Amygdala (tissue), 56 donors: ENCODE results near the gene FGF14.
A peak's percentile ranks its signal among the peaks of the same experiment; 100 is the strongest.

Experiments
- DNase-seq, 56 donors: peaks; one replicate each; lab custom pipeline; 2025; lab: John Stamatoyannopoulos, UW

Gene FGF14

GRCh38 chr13:102401766-102402165 lies at the start of gene FGF14:
Gene FGF14, minus strand, starts transcription at chr13:102402048.
- no peak for DNase-seq

DNA sequence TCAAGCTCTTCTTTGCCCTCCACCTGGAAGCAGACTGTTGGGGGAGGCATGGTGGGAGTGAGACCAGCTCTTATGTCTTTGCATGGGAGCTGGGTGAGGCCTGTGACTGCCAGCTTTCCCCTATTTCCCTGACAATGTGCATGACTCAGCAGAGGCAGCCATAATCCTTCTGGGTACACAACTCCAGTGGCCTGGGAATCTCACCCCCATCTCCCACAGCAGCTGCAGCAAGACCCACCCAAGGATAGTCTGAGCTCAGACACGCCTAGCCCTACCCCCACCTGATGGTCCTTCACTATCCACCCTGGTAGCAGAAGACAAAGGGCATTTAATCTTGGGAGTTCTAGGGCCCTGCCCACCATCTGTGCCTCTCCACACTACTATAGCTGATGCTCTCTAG lies 41.4 kb upstream of the FGF14 start:
- DNase-seq = no peak

- no peak for DNase-seq
Observed at GRCh38 chr13:102441085-102441484, 39.2 kb upstream of the FGF14 start.

DNA sequence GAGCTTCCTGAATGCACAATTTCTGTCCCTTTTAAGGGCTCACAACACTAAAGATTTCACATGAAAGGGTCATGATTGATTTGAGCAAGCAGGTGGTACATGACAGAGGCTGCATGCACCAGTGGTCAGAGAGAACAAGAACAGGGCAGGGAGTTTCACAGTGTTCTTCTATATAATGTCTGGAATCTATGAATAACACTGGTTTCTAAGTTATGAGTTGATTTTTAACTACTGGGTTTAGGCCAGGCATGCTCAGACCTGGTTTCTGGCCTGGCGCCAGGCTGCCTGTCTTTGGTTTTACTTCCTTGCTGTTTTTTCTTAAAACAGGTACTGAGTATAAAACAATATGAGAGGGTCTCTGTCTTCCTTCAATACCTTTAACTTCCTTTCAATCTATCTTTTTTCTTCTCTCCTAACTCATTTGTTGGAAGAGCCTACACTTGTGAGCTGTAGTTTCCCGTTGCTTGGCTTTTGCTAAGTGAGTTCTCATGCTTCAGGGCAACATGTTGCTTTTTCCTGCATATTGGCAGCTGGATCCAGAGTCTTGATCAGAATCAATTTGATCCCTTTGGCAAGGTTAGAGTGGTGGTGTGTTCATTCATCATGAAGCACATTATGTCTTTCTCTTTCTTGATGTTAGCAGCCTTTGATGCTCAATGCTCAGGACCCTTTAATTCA lies 38.5 kb upstream of the FGF14 start:
- DNase-seq = no peak

DNA sequence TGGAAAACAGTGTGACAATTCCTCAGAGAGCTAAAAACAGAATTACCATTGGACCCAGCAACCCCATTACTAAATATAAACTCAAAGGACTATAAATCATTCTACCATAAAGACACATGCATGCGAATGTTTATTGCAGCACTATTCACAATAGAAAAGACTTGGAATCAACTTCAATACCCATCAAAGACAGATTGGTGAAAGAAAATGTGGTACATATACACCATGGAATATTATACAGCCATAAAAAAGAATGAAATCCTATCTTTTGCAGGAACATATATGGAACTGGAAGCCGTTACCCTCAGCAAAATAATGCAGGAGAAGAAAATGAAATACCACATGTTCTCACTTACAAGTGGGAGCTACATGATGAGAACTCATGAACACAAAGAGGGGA lies 20.8 kb upstream of the FGF14 start:
- DNase-seq = no peak

DNA sequence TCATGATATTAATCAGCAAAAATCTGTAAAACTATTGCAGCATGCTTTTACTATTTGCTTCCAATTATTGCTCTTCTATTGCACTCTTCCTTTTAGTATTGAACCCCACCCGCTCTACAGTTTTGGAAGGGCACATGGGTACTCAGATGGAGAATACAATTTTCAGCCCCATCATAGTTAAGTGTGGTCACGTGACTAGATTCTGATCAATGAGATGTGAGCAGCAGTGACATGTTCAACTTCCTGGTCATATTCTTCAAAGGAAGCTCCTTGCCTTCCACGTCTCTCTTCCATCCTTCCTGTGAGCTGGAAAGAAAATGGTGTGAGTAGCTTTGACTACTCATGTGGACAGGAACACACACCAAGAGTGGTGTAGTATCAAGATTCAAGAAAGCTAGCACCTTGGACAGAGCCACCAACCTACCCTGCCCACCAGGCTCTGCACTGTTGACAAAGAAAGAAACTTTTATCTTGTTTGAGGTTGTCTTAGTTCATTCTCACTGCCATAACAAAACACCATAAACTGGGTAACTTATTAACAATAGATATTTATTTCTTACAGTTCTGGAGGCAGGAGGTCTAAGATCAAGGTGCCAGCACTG lies 3.8 kb upstream of the FGF14 start:
- no peak for DNase-seq

DNA sequence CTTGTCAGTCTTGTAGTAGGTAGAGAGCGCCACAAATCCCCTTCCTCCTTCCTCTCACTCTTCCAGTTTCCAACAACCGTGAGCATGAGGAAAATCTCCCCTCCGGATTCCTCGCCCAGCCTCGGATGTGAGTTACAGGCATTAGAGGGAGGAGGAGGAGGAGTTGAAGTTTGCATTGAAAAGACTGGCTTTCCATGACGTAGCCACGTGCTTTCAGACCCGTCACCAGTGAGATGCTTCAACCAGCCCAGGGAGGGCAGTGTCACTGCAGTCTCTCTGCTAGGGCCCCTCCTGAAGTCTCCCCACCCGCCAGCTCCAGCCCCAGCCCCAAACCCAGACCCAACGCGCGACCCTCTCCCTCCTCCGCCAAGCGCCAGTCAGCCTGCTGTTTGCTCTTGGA lies 442 bp upstream of the FGF14 start:
- peak in 47 of 56 donors; percentile 8 to 77 (median 35) for DNase-seq

DNA sequence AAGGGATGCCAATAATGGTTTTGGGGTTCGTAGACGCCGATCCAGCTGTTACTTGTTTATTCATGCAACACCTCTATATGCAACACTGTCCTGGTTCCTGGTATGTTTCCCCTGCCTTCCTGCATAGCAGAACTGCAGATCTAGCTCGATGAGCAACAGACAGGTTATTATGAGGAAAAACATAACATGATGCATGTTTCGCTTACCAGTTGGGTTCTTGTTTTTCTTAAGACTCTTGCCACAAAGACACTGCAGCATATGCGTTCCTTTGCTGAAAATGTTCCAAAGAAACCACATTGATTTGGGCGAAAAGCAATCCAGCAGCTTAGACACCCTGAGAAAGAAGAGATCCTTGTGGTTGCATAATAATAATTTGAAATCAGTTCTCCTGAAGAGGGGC lies 583 bp downstream of the FGF14 start:
- DNase-seq = peak in 2 of 56 donors; percentile 18 to 41

DNA sequence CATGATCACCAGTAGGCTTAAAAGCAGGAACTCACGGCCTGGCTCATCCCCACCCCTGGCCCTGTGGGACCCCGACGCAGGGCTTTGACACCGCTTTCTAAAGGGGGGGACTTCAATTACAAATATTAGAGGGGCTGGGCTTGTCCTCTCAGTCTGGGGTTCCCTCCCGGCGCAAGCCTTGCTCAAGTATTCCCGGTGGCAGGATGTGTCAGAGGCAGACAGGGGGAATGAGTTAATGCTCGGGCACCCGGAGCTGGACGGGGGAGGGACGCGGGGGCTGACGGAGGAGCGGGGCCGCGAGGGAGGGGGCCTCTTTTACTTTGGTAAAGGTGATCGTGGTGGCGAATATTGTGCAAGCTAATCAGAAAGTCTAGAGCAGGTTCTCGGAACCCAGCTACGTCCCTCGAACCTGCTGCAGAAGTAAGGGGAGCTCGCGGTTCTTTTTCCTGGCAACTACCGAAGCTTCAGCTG lies 1.1 kb downstream of the FGF14 start:
- DNase-seq = peak in 34 of 56 donors; percentile 4 to 58 (median 19)

GRCh38 chr13:102399791-102400674 lies 1.8 kb downstream of the FGF14 start:
- DNase-seq = peak in 35 of 56 donors; percentile 2 to 58 (median 22)

- no peak for DNase-seq
Observed at GRCh38 chr13:102395939-102396338, 5.9 kb downstream of the FGF14 start.

DNA sequence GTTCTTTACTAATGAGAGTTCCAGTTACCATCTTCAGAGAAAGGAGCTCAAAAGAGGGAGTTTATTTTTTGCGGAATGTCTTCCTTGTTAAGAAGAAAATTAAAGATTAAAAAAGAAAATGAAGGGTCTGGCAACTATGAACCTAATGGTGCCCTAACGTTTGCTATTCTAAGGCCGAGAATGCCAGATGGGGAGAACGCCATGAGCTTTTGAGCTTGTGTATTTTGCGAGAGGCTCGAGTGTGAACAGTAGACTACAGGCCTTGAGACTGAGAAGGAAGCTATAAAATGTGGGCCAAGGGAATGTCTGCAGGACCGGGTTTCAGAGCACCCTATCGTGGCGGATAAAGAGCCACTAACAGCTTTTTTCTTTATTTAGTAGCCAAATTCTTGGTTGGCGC lies 6.7 kb downstream of the FGF14 start:
- DNase-seq = no peak

- peak; percentile 37 to 93 (median 84) for DNase-seq
Observed at GRCh38 chr13:102394158-102395053, 7.4 kb downstream of the FGF14 start.

DNA sequence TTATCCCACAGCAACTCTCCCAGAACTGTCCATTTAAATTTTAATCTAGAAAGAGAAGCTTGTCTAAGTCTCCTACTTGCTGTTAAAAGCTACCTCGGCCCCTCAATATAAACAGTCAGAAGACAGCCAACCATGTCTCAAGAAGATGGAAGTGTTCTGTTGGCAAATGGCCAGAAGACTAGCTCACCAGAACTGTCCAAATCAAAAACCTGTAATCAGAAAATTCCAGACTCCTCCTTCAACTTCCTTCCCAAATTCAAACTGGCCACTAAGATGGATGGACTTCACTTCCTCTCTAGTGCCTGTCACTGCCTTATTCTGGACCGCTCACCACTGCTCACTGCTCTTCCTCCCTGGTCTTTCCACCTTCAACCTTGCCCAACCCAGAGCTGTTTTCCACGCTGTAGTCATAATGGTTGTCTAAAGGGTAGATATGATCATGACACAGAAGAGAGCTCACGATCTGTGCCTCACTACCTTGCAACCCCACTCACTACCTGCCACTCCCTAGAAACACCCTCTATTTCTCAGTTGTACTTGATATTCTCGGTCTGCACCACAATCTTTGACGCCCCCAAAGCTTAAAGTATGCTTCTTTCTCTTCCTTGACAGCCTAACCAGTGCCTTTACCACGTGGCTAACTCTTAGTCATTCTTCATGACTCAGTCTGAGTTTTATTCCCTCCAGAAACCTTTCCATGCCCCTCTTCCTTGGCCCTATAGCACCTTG lies 9.2 kb downstream of the FGF14 start:
- DNase-seq = no peak

- no peak for DNase-seq
Observed at GRCh38 chr13:102386461-102386860, 15.4 kb downstream of the FGF14 start.

GRCh38 chr13:102380012-102380411 lies 21.8 kb downstream of the FGF14 start:
- no peak for DNase-seq

- no peak for DNase-seq
Observed at GRCh38 chr13:102376318-102376717, 25.5 kb downstream of the FGF14 start.

GRCh38 chr13:102374726-102375125 lies 27.1 kb downstream of the FGF14 start:
- DNase-seq = no peak

- DNase-seq = no peak
Observed at GRCh38 chr13:102374233-102374632, 27.6 kb downstream of the FGF14 start.

GRCh38 chr13:102373221-102373620 lies 28.6 kb downstream of the FGF14 start:
- no peak for DNase-seq
